Brain pericyte (primary cell): ENCODE results near the gene TPCN1.

Experiments used
- DNase-seq: peaks from one replicate; pipeline ENCODE4 v3.0.0-alpha.2; 2012; ENCODE audit warnings: low read depth, low spot score

The TPCN1 gene

GRCh38 chr12:113285679-113286610, 64.7 kb downstream of the TPCN1 start:
- DNase-seq: no peak

GRCh38 chr12:113286712-113287111, 65.4 kb downstream of the TPCN1 start:
- no peak for DNase-seq

- DNase-seq: no peak
Measured at GRCh38 chr12:113287146-113287898, 66.1 kb downstream of the TPCN1 start.

- DNase-seq: no peak
Measured at GRCh38 chr12:113287899-113288282, 66.6 kb downstream of the TPCN1 start.

GRCh38 chr12:113289361-113289760, 68.1 kb downstream of the TPCN1 start:
- DNase-seq: no peak

- no peak for DNase-seq
Measured at GRCh38 chr12:113290506-113290905, 69.2 kb downstream of the TPCN1 start.

GRCh38 chr12:113291586-113291985, 70.3 kb downstream of the TPCN1 start:
- DNase-seq: no peak

- no peak for DNase-seq
Measured at GRCh38 chr12:113292091-113292490, 70.8 kb downstream of the TPCN1 start.

GRCh38 chr12:113292547-113292946, 71.3 kb downstream of the TPCN1 start:
- no peak for DNase-seq

GRCh38 chr12:113293100-113293499, 71.8 kb downstream of the TPCN1 start:
- DNase-seq: no peak

GRCh38 chr12:113295886-113296556, 74.8 kb downstream of the TPCN1 start:
- DNase-seq: no peak

- no peak for DNase-seq
Measured at GRCh38 chr12:113296557-113297213, 75.4 kb downstream of the TPCN1 start.

- DNase-seq: no peak
Measured at GRCh38 chr12:113297214-113297587, 75.9 kb downstream of the TPCN1 start.

- no peak for DNase-seq
Measured at GRCh38 chr12:113297621-113298471, 76.6 kb downstream of the TPCN1 start.

GRCh38 chr12:113298472-113298817, 77.2 kb downstream of the TPCN1 start:
- DNase-seq: no peak

GRCh38 chr12:113298861-113299545, 77.7 kb downstream of the TPCN1 start:
- DNase-seq: no peak

GRCh38 chr12:113299619-113300237, 78.5 kb downstream of the TPCN1 start:
- DNase-seq: no peak

GRCh38 chr12:113301811-113302210, 80.5 kb downstream of the TPCN1 start:
- DNase-seq: no peak

- DNase-seq: no peak
Measured at GRCh38 chr12:113302466-113302865, 81.2 kb downstream of the TPCN1 start.
